ENCODE data around the gene PDHB. TPM values are rescaled to one million over a fixed set of nuclear protein-coding genes. Genes with fewer than 3 reads are reported as not detected.

Gene PDHB
- total RNA-seq, 1 donor from 2014 or later: 67.6 TPM

GRCh38 chr3:58409663-58410062, 24.0 kb downstream of the PDHB start:
- Mint-ChIP-seq H3K27me3 (ENCODE audit: unreplicated experiment) (peaks cover 2% of the 10 kb centered on the region), H3K4me3 (ENCODE audit: unreplicated experiment) (no peak overlapping the region), H3K27ac (ENCODE audit: unreplicated experiment) (no peak overlapping the region), H3K4me1 (ENCODE audit: low read depth, unreplicated experiment) (no peaks in the 10 kb centered on the region), H3K9me3 (ENCODE audit: unreplicated experiment) (peaks cover 3% of the 10 kb centered on the region), H3K36me3 (ENCODE audit: unreplicated experiment) (peaks cover 7% of the 10 kb centered on the region)
- no peak for TF ChIP-seq CTCF (IDR thresholded peaks at IDR 0.05; ENCODE audit: partially characterized antibody, unreplicated experiment)
- DNase-seq: no peak

GRCh38 chr3:58408906-58409305, 24.7 kb downstream of the PDHB start:
- H3K4me3 Mint-ChIP-seq (ENCODE audit: unreplicated experiment): no peak overlapping the region
- TF ChIP-seq CTCF (IDR thresholded peaks at IDR 0.05; ENCODE audit: partially characterized antibody, unreplicated experiment): no peak
- H3K27ac Mint-ChIP-seq (ENCODE audit: unreplicated experiment): no peak overlapping the region
- no peak for DNase-seq
- H3K27me3 Mint-ChIP-seq (ENCODE audit: unreplicated experiment): peaks cover 2% of the 10 kb centered on the region
- peaks cover 3% of the 10 kb centered on the region for H3K9me3 Mint-ChIP-seq (ENCODE audit: unreplicated experiment)
- no peaks in the 10 kb centered on the region for H3K4me1 Mint-ChIP-seq (ENCODE audit: low read depth, unreplicated experiment)
- H3K36me3 Mint-ChIP-seq (ENCODE audit: unreplicated experiment): peaks cover 7% of the 10 kb centered on the region

GRCh38 chr3:58404396-58404795, 29.2 kb downstream of the PDHB start:
- no peak for TF ChIP-seq CTCF (IDR thresholded peaks at IDR 0.05; ENCODE audit: partially characterized antibody, unreplicated experiment)
- Mint-ChIP-seq H3K4me1 (ENCODE audit: low read depth, unreplicated experiment) (no peaks in the 10 kb centered on the region), H3K9me3 (ENCODE audit: unreplicated experiment) (peaks cover 3% of the 10 kb centered on the region), H3K4me3 (ENCODE audit: unreplicated experiment) (no peak overlapping the region), H3K27me3 (ENCODE audit: unreplicated experiment) (no peaks in the 10 kb centered on the region), H3K36me3 (ENCODE audit: unreplicated experiment) (peaks cover 4% of the 10 kb centered on the region), H3K27ac (ENCODE audit: unreplicated experiment) (no peak overlapping the region)
- no peak for DNase-seq

GRCh38 chr3:58403513-58404109, 30.0 kb downstream of the PDHB start:
- TF ChIP-seq CTCF (IDR thresholded peaks at IDR 0.05; ENCODE audit: partially characterized antibody, unreplicated experiment): no peak
- no peak overlapping the region for H3K4me3 Mint-ChIP-seq (ENCODE audit: unreplicated experiment)
- no peak for DNase-seq
- no peaks in the 10 kb centered on the region for H3K4me1 Mint-ChIP-seq (ENCODE audit: low read depth, unreplicated experiment)
- H3K9me3 Mint-ChIP-seq (ENCODE audit: unreplicated experiment): peaks cover 3% of the 10 kb centered on the region
- H3K36me3 Mint-ChIP-seq (ENCODE audit: unreplicated experiment): peaks cover 4% of the 10 kb centered on the region
- no peak overlapping the region for H3K27ac Mint-ChIP-seq (ENCODE audit: unreplicated experiment)
- no peaks in the 10 kb centered on the region for H3K27me3 Mint-ChIP-seq (ENCODE audit: unreplicated experiment)

- H3K4me3 Mint-ChIP-seq (ENCODE audit: unreplicated experiment): no peak overlapping the region
- H3K36me3 Mint-ChIP-seq (ENCODE audit: unreplicated experiment): no peaks in the 10 kb centered on the region
- no peak for TF ChIP-seq CTCF (IDR thresholded peaks at IDR 0.05; ENCODE audit: partially characterized antibody, unreplicated experiment)
- H3K4me1 Mint-ChIP-seq (ENCODE audit: low read depth, unreplicated experiment): no peaks in the 10 kb centered on the region
- H3K27ac Mint-ChIP-seq (ENCODE audit: unreplicated experiment): no peak overlapping the region
- H3K9me3 Mint-ChIP-seq (ENCODE audit: unreplicated experiment): no peaks in the 10 kb centered on the region
- no peak for DNase-seq
- H3K27me3 Mint-ChIP-seq (ENCODE audit: unreplicated experiment): no peaks in the 10 kb centered on the region
Measured at GRCh38 chr3:58398669-58399333, 34.8 kb downstream of the PDHB start.
